CD4-positive, alpha-beta T cell (primary cell): ENCODE data around the gene PITPNM3. TPM values are rescaled to one million over a fixed set of nuclear protein-coding genes. Genes with fewer than 3 reads are reported as not detected.
A peak's percentile ranks its signal among the peaks of the same experiment; 100 is the strongest.

Experiments
- ATAC-seq: fragments of 200-7000 bp; cut with Tn5 transposase; one replicate; pipeline ENCODE4 v1.10.0; 2022; ENCODE audit warnings: mild to moderate bottlenecking; ENCODE audit not compliant: poor library complexity
- CTCF ChIA-PET: fragments of 350-600 bp; sonication (Branson Sonifier 250); formaldehyde crosslinking; loops from one replicate; lab custom pipeline; 2021; ENCODE audit warnings: antibody characterized with exemption, inconsistent platforms; lab: Charles Lee
- POLR2A ChIA-PET: fragments of 350-600 bp; sonication (Branson Sonifier 250); formaldehyde crosslinking; loops from one replicate; lab custom pipeline; 2021; ENCODE audit warnings: antibody characterized with exemption, inconsistent platforms; lab: Charles Lee
- DNase-seq, 14 experiments: peaks; one replicate each; pipeline ENCODE4 v3.0.0-alpha.2; 2013 to 2020; ENCODE audit warnings: mixed read lengths in 2 of 14
- H3K27ac ChIP-seq, 2 donors: one replicate each; pipeline versions ENCODE4 v1.5.1 to v1.7.0; 2013; ENCODE audit warnings: low read length in 2 of 2, low read depth in 1 of 2, mild to moderate bottlenecking in 1 of 2
- H3K27me3 ChIP-seq, 2 experiments: 1 replicate in 1 of 2; 2 replicates in 1 of 2; pipeline versions ENCODE4 v1.6.1 to v1.7.0; 2013; ENCODE audit warnings: low read length in 2 of 2, control low read depth in 1 of 2, mild to moderate bottlenecking in 1 of 2, moderate library complexity in 1 of 2; ENCODE audit not compliant: insufficient read depth in 2 of 2, control insufficient read depth in 1 of 2
- H3K36me3 ChIP-seq: one replicate; pipeline ENCODE4 v1.6.1; 2013; ENCODE audit warnings: low read length, control low read depth; ENCODE audit not compliant: insufficient read depth
- H3K4me1 ChIP-seq: one replicate; pipeline ENCODE4 v1.6.1; 2013; ENCODE audit warnings: low read length, control low read depth; ENCODE audit not compliant: insufficient read depth
- H3K4me3 ChIP-seq: one replicate; pipeline ENCODE4 v1.5.1; 2013; ENCODE audit warnings: mild to moderate bottlenecking, low read length, moderate library complexity
- H3K9me3 ChIP-seq, 2 experiments: 1 replicate in 1 of 2; 2 replicates in 1 of 2; pipeline versions ENCODE4 v1.6.1 to v1.7.0; 2013; ENCODE audit warnings: low read length in 2 of 2, mild to moderate bottlenecking in 2 of 2, control low read depth in 1 of 2, moderate library complexity in 1 of 2; ENCODE audit not compliant: control insufficient read depth in 1 of 2, insufficient read depth in 1 of 2
- H3K27ac Mint-ChIP-seq: one replicate; pipeline ENCODE4 v1.8.0; 2020; ENCODE audit warnings: mixed read lengths
- H3K27me3 Mint-ChIP-seq: one replicate; pipeline ENCODE4 v1.8.0; 2021; ENCODE audit warnings: mixed read lengths
- H3K36me3 Mint-ChIP-seq: one replicate; pipeline ENCODE4 v1.8.0; 2021; ENCODE audit warnings: low read depth, mixed read lengths
- H3K4me1 Mint-ChIP-seq: one replicate; pipeline ENCODE4 v1.8.0; 2021; ENCODE audit warnings: low read depth, mixed read lengths
- H3K4me3 Mint-ChIP-seq: one replicate; pipeline ENCODE4 v1.8.0; 2020; ENCODE audit warnings: mild to moderate bottlenecking, mixed read lengths
- H3K9me3 Mint-ChIP-seq: one replicate; pipeline ENCODE4 v1.8.0; 2020; ENCODE audit warnings: mixed read lengths
- intact Hi-C, 2 experiments: fragments of 100-400 bp; cut with DNase I in 1 of 2; cut with micrococcal nuclease in 1 of 2; formaldehyde crosslinking; loops; one replicate each; pipeline versions ENCODE4 v1.15.1 to v1.9.0; 2023 to 2025; cut with DNase I, micrococcal nuclease
- total RNA-seq, 174 experiments: library from RNA in 2 of 174; stranded (reverse) in 2 of 174; gene quantifications; one replicate each; pipeline ENCODE4 v1.2.3 and lab custom pipeline; 2021 to 2026
- TF ChIP-seq, protein P1 (sequence below): fragments of 200-600 bp; IDR thresholded peaks from one replicate; pipeline ENCODE4 v1.8.0; 2022; ENCODE audit warnings: antibody characterized with exemption, mild to moderate bottlenecking

The PITPNM3 gene
- total RNA-seq, 2 experiments from 2014 or later: 0.34 to 0.41 TPM

DNA sequence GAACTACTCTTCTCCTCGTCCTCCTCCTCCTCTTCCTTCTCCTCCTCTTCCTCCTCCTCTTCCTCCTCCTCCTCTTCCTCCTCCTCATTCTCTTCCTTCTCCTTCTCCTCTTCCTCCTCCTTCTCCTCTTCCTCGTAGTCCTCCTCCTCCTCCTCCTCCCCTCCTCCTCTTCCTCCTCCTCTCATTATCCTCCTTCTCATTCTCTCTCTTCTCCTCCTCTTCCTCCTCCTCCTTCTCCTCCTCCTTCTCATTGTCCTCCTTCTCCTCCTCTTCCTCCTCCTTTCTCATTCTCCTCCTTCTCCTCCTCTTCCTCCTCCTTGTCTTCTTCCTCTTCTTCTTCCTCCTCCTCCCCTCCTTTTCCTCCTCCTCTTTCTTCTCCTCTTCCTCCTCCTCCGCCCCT, 4.1 kb upstream of the PITPNM3 start:
- CTCF ChIA-PET: no interaction called here
- ATAC-seq: no peak
- Histone ChIP-seq H3K4me1 (peaks cover 11% of the 10 kb centered on the region), H3K9me3 (peaks cover 0 to 4% of the 10 kb centered on the region in 2 experiments), H3K27ac (no peak overlapping the region), H3K36me3 (no peaks in the 10 kb centered on the region), H3K4me3 (no peak overlapping the region), H3K27me3 (peaks cover 29 to 31% of the 10 kb centered on the region in 2 experiments)
- H3K4me3 Mint-ChIP-seq: no peak overlapping the region
- intact Hi-C loops: no loop called here
- no peak for DNase-seq
- H3K27me3 Mint-ChIP-seq: peaks cover 64% of the 10 kb centered on the region
- POLR2A ChIA-PET: no interaction called here
- H3K27ac Mint-ChIP-seq: no peak overlapping the region
- H3K36me3 Mint-ChIP-seq: no peaks in the 10 kb centered on the region
- H3K9me3 Mint-ChIP-seq: no peaks in the 10 kb centered on the region
- peaks cover under 1% of the 10 kb centered on the region for H3K4me1 Mint-ChIP-seq
- TF ChIP-seq, protein P1, sequence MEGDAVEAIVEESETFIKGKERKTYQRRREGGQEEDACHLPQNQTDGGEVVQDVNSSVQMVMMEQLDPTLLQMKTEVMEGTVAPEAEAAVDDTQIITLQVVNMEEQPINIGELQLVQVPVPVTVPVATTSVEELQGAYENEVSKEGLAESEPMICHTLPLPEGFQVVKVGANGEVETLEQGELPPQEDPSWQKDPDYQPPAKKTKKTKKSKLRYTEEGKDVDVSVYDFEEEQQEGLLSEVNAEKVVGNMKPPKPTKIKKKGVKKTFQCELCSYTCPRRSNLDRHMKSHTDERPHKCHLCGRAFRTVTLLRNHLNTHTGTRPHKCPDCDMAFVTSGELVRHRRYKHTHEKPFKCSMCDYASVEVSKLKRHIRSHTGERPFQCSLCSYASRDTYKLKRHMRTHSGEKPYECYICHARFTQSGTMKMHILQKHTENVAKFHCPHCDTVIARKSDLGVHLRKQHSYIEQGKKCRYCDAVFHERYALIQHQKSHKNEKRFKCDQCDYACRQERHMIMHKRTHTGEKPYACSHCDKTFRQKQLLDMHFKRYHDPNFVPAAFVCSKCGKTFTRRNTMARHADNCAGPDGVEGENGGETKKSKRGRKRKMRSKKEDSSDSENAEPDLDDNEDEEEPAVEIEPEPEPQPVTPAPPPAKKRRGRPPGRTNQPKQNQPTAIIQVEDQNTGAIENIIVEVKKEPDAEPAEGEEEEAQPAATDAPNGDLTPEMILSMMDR: no peak

DNA sequence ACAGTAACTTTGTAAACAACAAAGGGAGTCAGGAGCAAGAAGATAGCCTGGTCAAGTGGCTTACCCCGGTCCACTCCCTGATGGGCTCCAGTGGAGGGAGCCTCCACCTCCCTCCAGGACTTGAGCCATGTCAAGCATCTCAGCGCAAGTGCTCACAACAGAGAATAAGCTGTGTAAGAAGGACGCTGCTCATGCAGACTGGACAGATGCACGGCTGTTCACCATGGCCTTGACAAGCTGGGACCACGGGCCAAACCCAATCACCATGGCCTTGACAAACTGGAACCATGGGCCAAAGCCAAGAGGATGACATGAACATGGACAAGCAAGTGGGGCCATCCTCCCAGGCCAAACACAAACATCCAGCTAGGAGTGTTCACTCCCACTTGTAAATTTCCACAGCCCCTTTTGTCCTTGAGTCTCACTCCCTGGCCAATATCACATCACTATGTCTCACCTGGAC, 3.4 kb upstream of the PITPNM3 start:
- POLR2A ChIA-PET: no interaction called here
- Mint-ChIP-seq H3K27me3 (peaks cover 69% of the 10 kb centered on the region), H3K27ac (no peak overlapping the region), H3K4me3 (no peak overlapping the region), H3K36me3 (no peaks in the 10 kb centered on the region), H3K4me1 (peaks cover 8% of the 10 kb centered on the region), H3K9me3 (no peaks in the 10 kb centered on the region)
- H3K4me3 ChIP-seq: no peak overlapping the region
- TF ChIP-seq, protein P1: no peak
- H3K4me1 ChIP-seq: peaks cover 16% of the 10 kb centered on the region
- CTCF ChIA-PET: no interaction called here
- no peak for DNase-seq
- intact Hi-C loops: no loop called here
- peaks cover 36 to 38% of the 10 kb centered on the region in 2 experiments for H3K27me3 ChIP-seq
- no peaks in the 10 kb centered on the region for H3K36me3 ChIP-seq
- peaks cover 0 to 8% of the 10 kb centered on the region in 2 experiments for H3K9me3 ChIP-seq
- H3K27ac ChIP-seq: no peak overlapping the region
- ATAC-seq: no peak

DNA sequence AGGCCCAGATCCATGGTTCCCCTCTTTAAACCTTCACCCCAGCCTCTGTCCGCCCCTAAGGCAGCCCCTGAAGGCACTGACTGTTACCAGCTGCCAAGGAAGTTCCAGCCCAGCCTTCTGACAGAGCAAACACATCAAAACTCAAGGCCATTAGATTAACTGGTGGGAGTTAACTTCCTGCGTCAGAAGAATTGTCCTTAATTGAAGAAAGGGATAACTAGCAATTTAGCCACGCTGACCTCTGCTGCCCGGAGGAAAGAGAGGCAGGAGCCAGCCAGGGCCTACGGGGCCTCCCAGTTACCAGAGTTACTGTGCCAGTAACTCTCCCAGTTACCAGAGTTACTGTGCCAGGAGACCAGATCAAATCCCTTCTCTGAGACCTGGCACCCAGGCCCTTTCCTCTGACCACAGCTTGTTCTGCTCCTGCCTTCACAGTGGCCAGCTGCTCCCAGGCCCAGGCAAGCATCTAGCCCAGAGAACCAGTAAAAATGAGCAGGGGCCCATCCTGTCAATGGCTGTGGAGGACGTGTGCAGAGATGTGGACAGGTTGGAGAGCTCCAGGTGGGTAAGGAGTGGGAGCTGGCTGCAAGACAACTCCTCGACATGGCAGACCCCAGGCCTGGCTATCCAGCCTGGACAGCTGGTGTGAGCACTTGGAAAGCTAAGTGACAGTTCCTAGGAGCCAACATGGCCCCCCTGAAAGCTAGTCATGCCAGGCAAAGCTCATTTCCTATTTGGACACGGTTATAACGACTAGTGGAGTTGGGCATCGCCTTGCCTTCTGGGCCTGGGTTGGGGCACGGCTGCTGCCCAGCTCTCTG, 2.8 kb upstream of the PITPNM3 start:
- Mint-ChIP-seq H3K4me3 (peak overlapping the region; percentile 49), H3K27me3 (peaks cover 71% of the 10 kb centered on the region), H3K36me3 (no peaks in the 10 kb centered on the region), H3K4me1 (peaks cover 12% of the 10 kb centered on the region), H3K9me3 (no peaks in the 10 kb centered on the region), H3K27ac (no peak overlapping the region)
- H3K27me3 ChIP-seq: peaks cover 40 to 43% of the 10 kb centered on the region in 2 experiments
- ATAC-seq (no peak), DNase-seq (no peak)
- ChIA-PET POLR2A (no interaction called here), CTCF (no interaction called here)
- intact Hi-C loops: no loop called here
- H3K27ac ChIP-seq: no peak overlapping the region
- H3K9me3 ChIP-seq: peaks cover 0 to 13% of the 10 kb centered on the region in 2 experiments
- H3K36me3 ChIP-seq: no peaks in the 10 kb centered on the region
- TF ChIP-seq, protein P1: no peak
- no peak overlapping the region for H3K4me3 ChIP-seq
- peaks cover 16% of the 10 kb centered on the region for H3K4me1 ChIP-seq
